ENCODE results near the gene GSTT2B.

DNA sequence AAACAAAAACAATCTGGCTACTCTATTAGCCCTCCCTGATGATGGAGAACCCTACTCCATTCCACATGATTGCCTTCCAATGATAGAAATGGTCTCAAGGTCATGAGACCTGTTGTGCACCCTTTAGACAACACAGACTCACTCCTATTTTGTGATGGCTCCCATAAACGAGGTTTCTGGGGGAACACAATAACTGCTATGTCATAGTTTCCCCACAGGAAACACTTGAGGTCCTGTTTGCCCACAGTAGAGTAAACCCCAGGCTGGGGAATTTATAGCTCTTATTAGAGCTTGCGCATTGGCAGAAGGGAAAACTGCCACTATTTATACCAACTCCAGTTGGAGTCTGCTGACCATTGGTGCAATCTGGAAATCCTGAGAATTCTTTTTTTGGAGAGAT is 38.1 kb downstream of the GSTT2B start:
- no peak for TF ChIP-seq POLR2AphosphoS5 (IDR thresholded peaks at IDR 0.05)
- TF ChIP-seq, protein P1, sequence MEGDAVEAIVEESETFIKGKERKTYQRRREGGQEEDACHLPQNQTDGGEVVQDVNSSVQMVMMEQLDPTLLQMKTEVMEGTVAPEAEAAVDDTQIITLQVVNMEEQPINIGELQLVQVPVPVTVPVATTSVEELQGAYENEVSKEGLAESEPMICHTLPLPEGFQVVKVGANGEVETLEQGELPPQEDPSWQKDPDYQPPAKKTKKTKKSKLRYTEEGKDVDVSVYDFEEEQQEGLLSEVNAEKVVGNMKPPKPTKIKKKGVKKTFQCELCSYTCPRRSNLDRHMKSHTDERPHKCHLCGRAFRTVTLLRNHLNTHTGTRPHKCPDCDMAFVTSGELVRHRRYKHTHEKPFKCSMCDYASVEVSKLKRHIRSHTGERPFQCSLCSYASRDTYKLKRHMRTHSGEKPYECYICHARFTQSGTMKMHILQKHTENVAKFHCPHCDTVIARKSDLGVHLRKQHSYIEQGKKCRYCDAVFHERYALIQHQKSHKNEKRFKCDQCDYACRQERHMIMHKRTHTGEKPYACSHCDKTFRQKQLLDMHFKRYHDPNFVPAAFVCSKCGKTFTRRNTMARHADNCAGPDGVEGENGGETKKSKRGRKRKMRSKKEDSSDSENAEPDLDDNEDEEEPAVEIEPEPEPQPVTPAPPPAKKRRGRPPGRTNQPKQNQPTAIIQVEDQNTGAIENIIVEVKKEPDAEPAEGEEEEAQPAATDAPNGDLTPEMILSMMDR (IDR thresholded peaks at IDR 0.05): no peak
